OCI-LY3 (cell line): Measurements from ENCODE around the gene KCNC4.

Source experiments
- CTCF ChIP-seq: fragments of 200-600, 300-600 bp; sonication (generic); IDR thresholded peaks from 2 replicates; pipeline ENCODE4 v1.5.1; 2014; ENCODE audit warnings: antibody characterized with exemption, low read length, low read depth
- EZH2phosphoT487 ChIP-seq: fragments of 200-600 bp; shearing (Covaris generic); IDR thresholded peaks from 2 replicates; pipeline ENCODE4 v1.6.1; 2018; ENCODE audit warnings: antibody characterized with exemption, mixed run types, low read depth

GRCh38 chr1:110221119-110221518 is 11.0 kb downstream of the KCNC4 start:
- TF ChIP-seq CTCF (no peak), EZH2phosphoT487 (no peak)
